ENCODE results near the gene SORL1.

Gene SORL1

DNA sequence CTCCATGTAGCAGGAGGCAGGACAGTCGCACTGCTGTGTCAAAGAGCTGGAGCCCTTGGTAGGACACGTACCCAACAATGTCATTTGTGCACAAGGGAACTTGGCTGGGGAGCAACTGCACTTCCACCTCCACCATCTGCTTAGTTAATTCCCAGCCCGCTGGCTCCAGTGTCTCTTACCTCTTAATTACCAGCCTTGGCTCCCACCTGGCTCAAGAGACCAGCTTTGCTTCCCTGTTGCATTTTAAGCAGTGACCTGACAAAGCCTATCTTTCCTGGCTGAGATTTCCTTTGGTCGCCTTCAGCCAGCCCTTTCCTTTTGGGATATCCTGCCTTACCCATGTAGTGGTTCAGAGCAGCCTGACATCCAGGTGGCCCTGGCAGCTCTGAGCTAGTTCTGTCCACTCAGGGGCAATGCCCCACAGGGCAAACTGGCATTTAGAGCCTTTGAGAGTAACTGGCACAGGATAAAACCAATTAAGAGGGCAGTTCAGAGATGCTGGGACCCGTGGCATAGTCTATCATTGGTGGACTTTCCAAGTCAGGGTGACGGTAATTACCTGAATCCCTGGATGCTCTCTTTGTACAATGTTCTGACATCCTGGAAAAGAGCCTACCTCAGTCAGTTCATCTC lies 213.2 kb downstream of the SORL1 start:
- Histone ChIP-seq H3K27ac (ENCODE audit: low read depth, low read length) (no peak overlapping the region), H3K9ac (ENCODE audit: low read length) (no peak overlapping the region)

DNA sequence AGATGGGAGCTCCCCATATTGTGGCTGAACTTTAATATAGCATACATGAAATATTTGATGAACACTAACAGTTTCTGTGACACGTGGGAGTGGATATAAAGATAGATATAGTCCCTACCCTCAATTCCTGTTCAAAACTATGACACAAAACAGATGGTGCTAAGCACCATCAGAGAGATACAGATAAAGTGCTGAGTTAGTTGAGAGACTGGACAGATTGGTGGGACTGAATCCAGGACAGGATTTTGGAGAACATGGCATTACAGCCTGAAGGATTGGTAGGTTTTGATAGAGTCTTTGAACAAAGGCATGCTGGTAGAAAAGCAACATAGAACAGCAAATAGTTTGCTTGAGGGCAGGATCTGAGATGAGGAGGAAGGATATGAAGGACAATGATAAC lies 215.7 kb downstream of the SORL1 start:
- peaks cover 3% of the 10 kb centered on the region; the same call in 1 of the 2 replicates for H3K27me3 ChIP-seq (ENCODE audit: control insufficient read depth, insufficient read depth, low read length)
- peaks cover 19% of the 10 kb centered on the region; the same call in 1 of the 2 replicates for H3K4me1 ChIP-seq (ENCODE audit: control insufficient read depth, insufficient read depth, low read length)
- no peak overlapping the region for H3K4me3 ChIP-seq (ENCODE audit: low read depth, low read length)
- no peak overlapping the region for H3K27ac ChIP-seq (ENCODE audit: low read depth, low read length)
- no peak overlapping the region for H3K9ac ChIP-seq (ENCODE audit: low read length)
- H3K9me3 ChIP-seq (ENCODE audit: control insufficient read depth, insufficient read depth, low read depth, low read length): no peaks in the 10 kb centered on the region
- no peaks in the 10 kb centered on the region; the same call in 1 of the 2 replicates for H3K36me3 ChIP-seq (ENCODE audit: control insufficient read depth, insufficient read depth, low read length)

More for the DNA sequence above, 213.2 kb downstream of the SORL1 start:
- H3K4me1 ChIP-seq (ENCODE audit: control insufficient read depth, insufficient read depth, low read length): no peaks in the 10 kb centered on the region
- peaks cover 3% of the 10 kb centered on the region; the same call in 1 of the 2 replicates for H3K27me3 ChIP-seq (ENCODE audit: control insufficient read depth, insufficient read depth, low read length)
- H3K36me3 ChIP-seq (ENCODE audit: control insufficient read depth, insufficient read depth, low read length): no peaks in the 10 kb centered on the region; the same call in 1 of the 2 replicates
- H3K4me3 ChIP-seq (ENCODE audit: low read depth, low read length): no peak overlapping the region
- H3K9me3 ChIP-seq (ENCODE audit: control insufficient read depth, insufficient read depth, low read depth, low read length): no peaks in the 10 kb centered on the region

DNA sequence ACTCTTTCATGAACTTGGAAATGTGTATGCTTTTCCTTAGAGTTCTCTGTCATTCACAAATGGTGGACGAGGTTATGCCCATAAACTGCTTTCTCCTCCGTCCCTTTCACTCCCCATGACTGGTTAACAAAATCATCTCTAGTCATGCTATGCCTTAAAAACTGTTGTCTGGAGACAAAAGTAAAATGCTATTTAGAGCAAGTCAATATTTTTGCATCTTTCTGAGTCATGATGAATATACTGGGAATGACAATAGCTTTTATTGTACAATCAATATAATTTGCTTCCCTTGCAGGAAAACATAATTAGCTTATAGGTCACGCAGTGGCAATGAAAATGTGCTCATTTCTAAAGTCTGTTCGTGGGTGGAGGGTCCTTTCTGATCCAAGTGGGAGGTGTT lies 217.3 kb downstream of the SORL1 start:
- Histone ChIP-seq H3K4me1 (ENCODE audit: control insufficient read depth, insufficient read depth, low read length) (peaks cover 23% of the 10 kb centered on the region), H3K27ac (ENCODE audit: low read depth, low read length) (no peak overlapping the region), H3K36me3 (ENCODE audit: control insufficient read depth, insufficient read depth, low read length) (no peaks in the 10 kb centered on the region; the same call in 1 of the 2 replicates), H3K4me3 (ENCODE audit: low read depth, low read length) (no peak overlapping the region), H3K9me3 (ENCODE audit: control insufficient read depth, insufficient read depth, low read depth, low read length) (no peaks in the 10 kb centered on the region), H3K27me3 (ENCODE audit: control insufficient read depth, insufficient read depth, low read length) (peaks cover 3% of the 10 kb centered on the region; the same call in 1 of the 2 replicates), H3K9ac (ENCODE audit: low read length) (no peak overlapping the region)

DNA sequence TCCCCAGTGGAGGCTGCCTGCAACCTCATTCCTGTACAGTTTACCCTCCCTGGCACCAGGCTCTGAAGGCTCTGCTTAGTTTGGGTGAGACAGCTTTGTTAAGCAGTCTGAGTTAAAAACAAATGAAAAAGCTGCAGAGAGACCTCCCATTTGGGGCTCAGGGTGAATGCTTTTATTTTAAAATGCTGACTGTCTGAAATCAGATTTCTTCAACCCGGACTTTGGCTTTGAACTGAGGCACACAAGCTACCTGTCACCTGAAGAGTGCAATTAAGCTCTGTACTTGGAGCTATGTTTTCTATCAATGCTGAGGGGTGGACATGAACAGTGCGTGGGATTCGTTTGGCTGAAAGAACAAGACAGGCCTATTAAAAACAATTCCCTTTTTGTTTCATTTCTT lies 218.2 kb downstream of the SORL1 start:
- H3K9me3 ChIP-seq (ENCODE audit: control insufficient read depth, insufficient read depth, low read depth, low read length): no peaks in the 10 kb centered on the region
- H3K27me3 ChIP-seq (ENCODE audit: control insufficient read depth, insufficient read depth, low read length): no peaks in the 10 kb centered on the region
- H3K27ac ChIP-seq (ENCODE audit: low read depth, low read length): no peak overlapping the region
- no peak overlapping the region for H3K4me3 ChIP-seq (ENCODE audit: low read depth, low read length)
- no peaks in the 10 kb centered on the region; the same call in 1 of the 2 replicates for H3K36me3 ChIP-seq (ENCODE audit: control insufficient read depth, insufficient read depth, low read length)
- H3K9ac ChIP-seq (ENCODE audit: low read length): no peak overlapping the region
- H3K4me1 ChIP-seq (ENCODE audit: control insufficient read depth, insufficient read depth, low read length): peaks cover 28% of the 10 kb centered on the region

DNA sequence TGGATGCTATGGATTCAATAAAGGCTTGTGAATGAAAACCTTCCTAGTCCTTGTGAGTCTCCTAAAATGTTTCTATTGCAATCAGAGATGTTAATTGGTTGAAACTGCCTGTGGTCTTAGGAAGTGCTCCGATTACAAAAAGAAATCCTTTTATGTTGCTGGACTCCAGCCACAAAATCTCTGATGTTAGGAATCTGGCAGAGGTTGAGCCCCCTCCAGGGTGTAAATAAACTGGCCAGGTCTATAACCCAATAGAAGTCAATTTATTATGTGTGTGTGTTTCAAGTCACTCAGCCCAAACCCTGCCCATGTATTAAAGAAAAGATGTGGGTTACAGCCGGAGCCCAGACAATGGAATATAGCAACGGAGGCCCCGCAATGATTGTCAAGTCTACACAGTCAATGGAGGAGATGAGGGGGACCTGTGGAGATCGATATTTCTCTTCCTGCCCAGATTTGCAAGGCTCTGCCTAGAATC lies 218.7 kb downstream of the SORL1 start:
- Histone ChIP-seq H3K4me1 (ENCODE audit: control insufficient read depth, insufficient read depth, low read length) (peaks cover 28% of the 10 kb centered on the region), H3K4me3 (ENCODE audit: low read depth, low read length) (no peak overlapping the region), H3K27ac (ENCODE audit: low read depth, low read length) (no peak overlapping the region), H3K36me3 (ENCODE audit: control insufficient read depth, insufficient read depth, low read length) (no peaks in the 10 kb centered on the region; the same call in 1 of the 2 replicates), H3K9me3 (ENCODE audit: control insufficient read depth, insufficient read depth, low read depth, low read length) (no peaks in the 10 kb centered on the region), H3K9ac (ENCODE audit: low read length) (no peak overlapping the region), H3K27me3 (ENCODE audit: control insufficient read depth, insufficient read depth, low read length) (no peaks in the 10 kb centered on the region)

DNA sequence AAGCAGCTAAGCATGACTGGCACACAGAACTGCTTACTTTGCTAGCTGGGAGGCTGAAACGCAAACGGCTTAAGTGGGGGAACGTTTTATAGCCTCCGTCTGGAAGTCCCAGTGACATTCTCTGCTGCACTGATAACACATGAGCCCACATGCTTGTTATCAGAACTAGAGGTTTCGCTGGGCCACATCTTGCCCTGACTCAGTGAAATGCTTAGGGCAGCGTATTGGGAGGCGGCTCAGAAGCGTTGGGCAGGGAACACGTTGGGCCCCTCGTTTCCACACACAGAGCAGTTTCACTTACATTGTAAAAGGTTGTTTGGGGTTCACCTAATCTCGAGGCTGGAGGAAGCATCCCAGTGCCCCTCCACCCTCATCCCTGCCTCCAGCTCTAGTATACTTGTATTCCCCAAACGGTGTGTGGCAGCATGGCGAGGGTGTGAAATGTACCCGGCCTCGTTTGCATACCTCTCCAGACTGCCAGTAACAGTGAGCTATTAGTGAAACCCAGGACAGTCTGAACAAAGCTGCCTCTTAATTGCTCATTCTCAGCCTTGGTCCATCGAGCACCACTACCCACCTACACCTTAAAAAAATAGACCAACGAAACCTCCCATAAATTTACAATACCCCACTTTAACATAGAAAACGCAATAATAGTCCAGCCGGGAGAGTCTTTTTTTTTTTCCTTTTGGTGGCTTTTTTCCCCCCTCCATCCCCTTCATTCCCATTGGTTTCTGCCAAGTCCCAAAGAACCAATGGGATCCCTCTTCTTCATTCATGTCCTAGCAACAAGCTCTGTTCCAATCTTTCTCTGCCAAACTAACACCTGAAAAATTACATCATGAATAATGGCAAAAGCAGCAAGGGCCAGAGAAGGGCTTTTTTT lies 219.4 kb downstream of the SORL1 start:
- Histone ChIP-seq H3K4me3 (ENCODE audit: low read depth, low read length) (no peak overlapping the region), H3K36me3 (ENCODE audit: control insufficient read depth, insufficient read depth, low read length) (no peaks in the 10 kb centered on the region; the same call in 1 of the 2 replicates), H3K9ac (ENCODE audit: low read length) (no peak overlapping the region), H3K9me3 (ENCODE audit: control insufficient read depth, insufficient read depth, low read depth, low read length) (no peaks in the 10 kb centered on the region), H3K27me3 (ENCODE audit: control insufficient read depth, insufficient read depth, low read length) (no peaks in the 10 kb centered on the region), H3K27ac (ENCODE audit: low read depth, low read length) (no peak overlapping the region), H3K4me1 (ENCODE audit: control insufficient read depth, insufficient read depth, low read length) (peaks cover 28% of the 10 kb centered on the region)

DNA sequence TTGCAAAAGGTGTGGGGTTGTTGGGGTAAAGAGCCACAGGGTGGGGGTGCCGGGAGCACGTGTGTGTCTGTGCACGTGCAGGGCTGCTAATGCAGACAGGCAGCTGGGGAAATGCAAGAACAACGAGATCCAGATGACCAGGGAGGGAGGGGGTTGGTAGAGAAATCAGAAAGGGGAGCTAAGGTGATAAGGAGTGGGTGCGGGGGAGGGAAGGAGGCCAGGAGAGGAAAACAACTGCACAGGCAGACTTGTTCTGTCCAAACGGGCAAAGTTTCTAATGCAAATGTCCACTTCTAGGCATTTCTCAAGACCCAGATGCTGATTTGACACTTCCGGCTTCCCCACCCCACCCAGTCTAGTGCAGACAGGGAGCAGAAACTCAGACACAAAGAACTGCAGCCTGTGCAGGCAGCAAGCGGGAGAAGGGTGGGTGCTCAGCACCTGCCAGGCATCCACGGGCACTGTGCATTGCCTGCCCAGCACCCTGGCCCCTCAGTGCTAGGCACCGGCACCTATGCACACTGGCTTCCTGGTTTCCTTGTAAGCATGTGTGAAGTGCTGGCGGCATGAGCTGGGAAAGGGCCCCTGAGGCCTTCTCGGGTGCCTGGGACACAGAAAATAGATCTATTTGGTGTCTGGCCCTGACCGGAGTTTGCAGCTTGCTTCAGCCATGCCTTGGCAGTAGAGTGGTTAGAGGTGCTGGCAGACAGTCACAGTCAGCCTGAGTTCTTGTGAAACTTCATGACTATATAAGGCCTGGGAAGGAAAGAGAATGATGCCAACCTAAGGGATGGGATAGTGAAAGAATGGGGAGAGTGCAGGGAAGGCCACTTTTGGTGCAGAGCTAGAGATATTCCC lies 220.7 kb downstream of the SORL1 start:
- no peaks in the 10 kb centered on the region for H3K27me3 ChIP-seq (ENCODE audit: control insufficient read depth, insufficient read depth, low read length)
- H3K9me3 ChIP-seq (ENCODE audit: control insufficient read depth, insufficient read depth, low read depth, low read length): no peaks in the 10 kb centered on the region
- no peaks in the 10 kb centered on the region for H3K36me3 ChIP-seq (ENCODE audit: control insufficient read depth, insufficient read depth, low read length)
- peaks cover 28% of the 10 kb centered on the region for H3K4me1 ChIP-seq (ENCODE audit: control insufficient read depth, insufficient read depth, low read length)
- no peak overlapping the region for H3K27ac ChIP-seq (ENCODE audit: low read depth, low read length)
- H3K9ac ChIP-seq (ENCODE audit: low read length): no peak overlapping the region
- no peak overlapping the region for H3K4me3 ChIP-seq (ENCODE audit: low read depth, low read length)

DNA sequence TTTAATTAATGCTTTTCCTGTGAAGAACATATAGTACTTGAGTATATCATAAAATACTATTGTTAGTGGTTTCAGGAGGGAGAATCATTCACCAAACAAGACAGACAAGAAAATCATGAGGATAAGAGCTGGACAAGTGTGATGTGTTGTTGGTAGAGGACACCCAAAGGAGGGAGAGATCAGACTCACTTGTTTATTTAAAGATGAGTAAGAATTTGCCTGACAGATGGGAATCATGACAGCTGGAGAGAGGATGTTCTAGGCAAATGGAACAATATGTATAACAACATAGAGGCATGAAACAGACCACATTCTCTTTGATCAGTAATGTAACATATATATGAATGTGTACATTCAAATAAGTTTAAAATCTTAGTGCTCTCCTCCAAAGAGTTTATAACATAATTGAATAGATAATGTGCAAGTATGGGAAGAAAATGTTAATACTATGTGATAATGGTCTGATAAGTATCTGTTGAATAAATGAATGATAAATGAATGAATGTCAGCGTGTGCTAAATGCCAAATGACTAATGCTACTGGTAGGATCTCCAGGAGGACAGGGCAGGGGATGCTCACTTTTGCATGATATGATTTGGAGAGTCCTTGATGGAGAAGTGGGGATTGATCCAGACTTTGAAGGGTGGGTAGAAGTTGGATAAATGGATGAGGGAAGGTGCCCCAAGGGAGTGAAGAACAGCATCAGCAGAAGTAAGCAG lies 229.6 kb downstream of the SORL1 start:
- Histone ChIP-seq H3K4me3 (ENCODE audit: low read depth, low read length) (no peak overlapping the region), H3K9me3 (ENCODE audit: control insufficient read depth, insufficient read depth, low read depth, low read length) (no peaks in the 10 kb centered on the region), H3K27me3 (ENCODE audit: control insufficient read depth, insufficient read depth, low read length) (no peaks in the 10 kb centered on the region), H3K4me1 (ENCODE audit: control insufficient read depth, insufficient read depth, low read length) (no peaks in the 10 kb centered on the region), H3K36me3 (ENCODE audit: control insufficient read depth, insufficient read depth, low read length) (no peaks in the 10 kb centered on the region), H3K9ac (ENCODE audit: low read length) (no peak overlapping the region), H3K27ac (ENCODE audit: low read depth, low read length) (no peak overlapping the region)

Measured in HUES6 (cell line).